ENCODE data around the gene COG8.

DNA sequence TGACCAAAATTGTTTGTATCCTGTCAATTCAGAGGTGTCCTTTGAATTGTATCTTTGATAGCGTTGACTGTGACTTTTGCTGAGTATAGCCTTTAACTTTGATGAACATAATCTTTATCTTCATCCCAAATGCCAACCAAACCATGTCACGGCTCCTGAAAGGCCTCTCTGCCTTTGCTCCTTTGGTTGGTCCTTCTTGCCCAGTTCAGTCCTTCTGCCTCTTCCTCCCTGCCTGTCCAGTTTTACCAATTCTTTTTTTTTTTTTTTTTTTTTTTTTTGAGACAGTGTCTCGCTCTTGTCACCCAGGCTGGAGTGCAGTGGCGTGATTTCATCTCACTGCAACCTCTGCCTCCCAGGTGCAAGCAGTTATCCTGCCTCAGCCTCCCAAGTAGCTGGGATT lies 41.1 kb downstream of the COG8 start:
- TF ChIP-seq, protein P1, sequence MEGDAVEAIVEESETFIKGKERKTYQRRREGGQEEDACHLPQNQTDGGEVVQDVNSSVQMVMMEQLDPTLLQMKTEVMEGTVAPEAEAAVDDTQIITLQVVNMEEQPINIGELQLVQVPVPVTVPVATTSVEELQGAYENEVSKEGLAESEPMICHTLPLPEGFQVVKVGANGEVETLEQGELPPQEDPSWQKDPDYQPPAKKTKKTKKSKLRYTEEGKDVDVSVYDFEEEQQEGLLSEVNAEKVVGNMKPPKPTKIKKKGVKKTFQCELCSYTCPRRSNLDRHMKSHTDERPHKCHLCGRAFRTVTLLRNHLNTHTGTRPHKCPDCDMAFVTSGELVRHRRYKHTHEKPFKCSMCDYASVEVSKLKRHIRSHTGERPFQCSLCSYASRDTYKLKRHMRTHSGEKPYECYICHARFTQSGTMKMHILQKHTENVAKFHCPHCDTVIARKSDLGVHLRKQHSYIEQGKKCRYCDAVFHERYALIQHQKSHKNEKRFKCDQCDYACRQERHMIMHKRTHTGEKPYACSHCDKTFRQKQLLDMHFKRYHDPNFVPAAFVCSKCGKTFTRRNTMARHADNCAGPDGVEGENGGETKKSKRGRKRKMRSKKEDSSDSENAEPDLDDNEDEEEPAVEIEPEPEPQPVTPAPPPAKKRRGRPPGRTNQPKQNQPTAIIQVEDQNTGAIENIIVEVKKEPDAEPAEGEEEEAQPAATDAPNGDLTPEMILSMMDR (IDR thresholded peaks at IDR 0.05): no peak
- TF ChIP-seq EP300 (IDR thresholded peaks at IDR 0.05): no peak
